ENCODE results near the gene STK32C. TPM values are rescaled to one million over a fixed set of nuclear protein-coding genes. Genes with fewer than 3 reads are reported as not detected.

Gene STK32C
- total RNA-seq, 1 donor from 2014 or later: 2.5 TPM

GRCh38 chr10:132204781-132205473, 102.8 kb downstream of the STK32C start:
- no peak overlapping the region for H3K4me3 Mint-ChIP-seq
- Histone ChIP-seq H3K79me2 (ENCODE audit: low read depth) (no peaks in the 10 kb centered on the region), H3K9ac (no peak overlapping the region), H2AFZ (replicated peaks) (no peak overlapping the region), H3F3A (ENCODE audit: low read depth) (no peaks in the 10 kb centered on the region), H3K4me1 (no peaks in the 10 kb centered on the region), H3K4me2 (no peak overlapping the region), H3K9me3 (ENCODE audit: low read depth) (no peaks in the 10 kb centered on the region), H4K20me1 (ENCODE audit: low read depth) (no peaks in the 10 kb centered on the region), H3K27ac (no peak overlapping the region), H3K27me3 (no peaks in the 10 kb centered on the region), H3K36me3 (no peaks in the 10 kb centered on the region), H3K4me3 (no peak overlapping the region)
- peak; percentile 15 for TF ChIP-seq CTCF (IDR thresholded peaks at IDR 0.05)
- no peak for TF ChIP-seq EZH2 (IDR thresholded peaks at IDR 0.05)
- no peak for TF ChIP-seq EZH2phosphoT487 (IDR thresholded peaks at IDR 0.05)
- peaks cover 6% of the 10 kb centered on the region for H3K27me3 Mint-ChIP-seq (ENCODE audit: insufficient read depth, low read depth)
- H3K36me3 Mint-ChIP-seq: no peaks in the 10 kb centered on the region
- H3K4me1 Mint-ChIP-seq: no peaks in the 10 kb centered on the region
- no peaks in the 10 kb centered on the region for H3K9me3 Mint-ChIP-seq
- DNase-seq (ENCODE audit: low spot score): no peak
- H3K27ac Mint-ChIP-seq: no peak overlapping the region

- Mint-ChIP-seq H3K27ac (no peak overlapping the region), H3K36me3 (no peaks in the 10 kb centered on the region), H3K4me3 (no peak overlapping the region), H3K4me1 (no peaks in the 10 kb centered on the region), H3K9me3 (no peaks in the 10 kb centered on the region), H3K27me3 (ENCODE audit: insufficient read depth, low read depth) (peaks cover 6% of the 10 kb centered on the region)
- Histone ChIP-seq H3K79me2 (ENCODE audit: low read depth) (no peaks in the 10 kb centered on the region), H3K9ac (no peak overlapping the region), H3K4me1 (no peaks in the 10 kb centered on the region), H3K9me3 (ENCODE audit: low read depth) (no peaks in the 10 kb centered on the region), H3K4me3 (no peak overlapping the region), H3F3A (ENCODE audit: low read depth) (no peaks in the 10 kb centered on the region), H3K27me3 (no peaks in the 10 kb centered on the region), H3K36me3 (no peaks in the 10 kb centered on the region), H3K27ac (no peak overlapping the region), H3K4me2 (no peak overlapping the region), H4K20me1 (ENCODE audit: low read depth) (no peaks in the 10 kb centered on the region), H2AFZ (replicated peaks) (no peak overlapping the region)
- no peak for DNase-seq (ENCODE audit: low spot score)
- TF ChIP-seq EZH2 (IDR thresholded peaks at IDR 0.05) (no peak), EZH2phosphoT487 (IDR thresholded peaks at IDR 0.05) (no peak), CTCF (IDR thresholded peaks at IDR 0.05) (no peak)
Measured at GRCh38 chr10:132204078-132204780, 103.5 kb downstream of the STK32C start.

- Histone ChIP-seq H3K27me3 (no peaks in the 10 kb centered on the region), H3K4me2 (no peak overlapping the region), H3F3A (ENCODE audit: low read depth) (no peaks in the 10 kb centered on the region), H2AFZ (replicated peaks) (no peak overlapping the region), H3K36me3 (no peaks in the 10 kb centered on the region), H3K4me3 (no peak overlapping the region), H4K20me1 (ENCODE audit: low read depth) (no peaks in the 10 kb centered on the region), H3K79me2 (ENCODE audit: low read depth) (no peaks in the 10 kb centered on the region), H3K9me3 (ENCODE audit: low read depth) (no peaks in the 10 kb centered on the region), H3K27ac (no peak overlapping the region), H3K9ac (no peak overlapping the region), H3K4me1 (no peaks in the 10 kb centered on the region)
- DNase-seq (ENCODE audit: low spot score): no peak
- H3K36me3 Mint-ChIP-seq: no peaks in the 10 kb centered on the region
- H3K27me3 Mint-ChIP-seq (ENCODE audit: insufficient read depth, low read depth): peaks cover 6% of the 10 kb centered on the region
- no peak overlapping the region for H3K27ac Mint-ChIP-seq
- H3K4me3 Mint-ChIP-seq: no peak overlapping the region
- H3K4me1 Mint-ChIP-seq: no peaks in the 10 kb centered on the region
- no peaks in the 10 kb centered on the region for H3K9me3 Mint-ChIP-seq
- TF ChIP-seq EZH2phosphoT487 (IDR thresholded peaks at IDR 0.05): no peak
- TF ChIP-seq EZH2 (IDR thresholded peaks at IDR 0.05): no peak
- no peak for TF ChIP-seq CTCF (IDR thresholded peaks at IDR 0.05)
Measured at GRCh38 chr10:132203256-132204077, 104.3 kb downstream of the STK32C start.

All from neural progenitor cell (in vitro differentiated cells).